BJ (cell line): Measurements from ENCODE around the gene F5. TPM values are rescaled to one million over a fixed set of nuclear protein-coding genes. Genes with fewer than 3 reads are reported as not detected.
"Not testable (repeated sequence)": the region's sequence is repeated elsewhere in the genome, so short reads cannot be mapped to it uniquely, and the experiment has no call there.

ENCODE experiments used
- CTCF ChIA-PET: fragments of 350-600 bp; formaldehyde crosslinking; extraction: SDS; loops from one replicate; lab custom pipeline; 2021; ENCODE audit warnings: antibody characterized with exemption, inconsistent platforms; lab: Yijun Ruan, JAX
- POLR2A ChIA-PET: fragments of 300-600 bp; sonication (Branson Sonifier 250); formaldehyde crosslinking; extraction: SDS; loops from one replicate; lab custom pipeline; 2021; ENCODE audit warnings: antibody characterized with exemption; lab: Charles Lee
- DNase-seq: peaks from one replicate; pipeline ENCODE4 v3.0.0-alpha.2; 2011; ENCODE audit warnings: low read depth
- H3K27me3 ChIP-seq: 2 replicates; pipeline ENCODE4 v1.6.0; 2011; ENCODE audit warnings: low read length; ENCODE audit not compliant: control insufficient read depth, insufficient read depth
- H3K36me3 ChIP-seq: 2 replicates; pipeline ENCODE4 v1.5.1; 2011; ENCODE audit warnings: low read length; ENCODE audit not compliant: control insufficient read depth, insufficient read depth
- H3K4me3 ChIP-seq: 2 replicates; pipeline ENCODE4 v1.5.1; 2011; ENCODE audit warnings: low read depth, mild to moderate bottlenecking, control low read depth, low read length
- CTCF ChIP-seq: IDR thresholded peaks from 2 replicates; pipeline ENCODE4 v1.5.1; 2011; ENCODE audit warnings: low read depth, mild to moderate bottlenecking, control low read depth, inconsistent platforms, low read length, moderate library complexity; ENCODE audit not compliant: insufficient read depth
- polyA plus RNA-seq: library from polyadenylated mRNA; depleted of rRNA; stranded (reverse); fragments of >200 nt; gene quantifications from 2 replicates; pipeline ENCODE4 v1.2.3, GENCODE V29; 2011

Gene F5
- polyA plus RNA-seq, 1 experiment, result not detected

GRCh38 chr1:169511316-169512005, 74.8 kb downstream of the F5 start:
- ChIA-PET POLR2A (interaction anchor here (0.6 kb wide), 1 partner anchor 121 kb away, joined by 3 read pairs; no protein-coding TSS in a partner anchor), CTCF (interaction anchor here (1.2 kb wide), 1 partner anchor 26 kb away, joined by 4 read pairs; the partner anchor contains the start of gene SLC19A2)
- H3K27me3 ChIP-seq, result no peaks in the 10 kb centered on the region
- DNase-seq, result peak; percentile 55
- no peak for TF ChIP-seq CTCF
- no peaks in the 10 kb centered on the region for H3K36me3 ChIP-seq
- H3K4me3 ChIP-seq, result no peak overlapping the region

GRCh38 chr1:169510060-169510459, 76.2 kb downstream of the F5 start:
- Histone ChIP-seq H3K4me3 (no peak overlapping the region), H3K27me3 (no peaks in the 10 kb centered on the region), H3K36me3 (no peaks in the 10 kb centered on the region)
- DNase-seq, result no peak
- ChIA-PET POLR2A (no interaction called here), CTCF (no interaction called here)
- TF ChIP-seq CTCF, result no peak

- Histone ChIP-seq H3K36me3 (no peaks in the 10 kb centered on the region), H3K4me3 (no peak overlapping the region), H3K27me3 (no peaks in the 10 kb centered on the region)
- ChIA-PET CTCF (no interaction called here), POLR2A (no interaction called here)
- TF ChIP-seq CTCF, result no peak
- no peak for DNase-seq
Measured at GRCh38 chr1:169509354-169509753, 76.9 kb downstream of the F5 start.

- no peak for TF ChIP-seq CTCF
- POLR2A ChIA-PET, result no interaction called here
- CTCF ChIA-PET, result interaction anchor here (0.6 kb wide), 1 partner anchor 609 kb away, joined by 3 read pairs; no protein-coding TSS in a partner anchor
- Histone ChIP-seq H3K27me3 (no peaks in the 10 kb centered on the region), H3K4me3 (no peak overlapping the region), H3K36me3 (no peaks in the 10 kb centered on the region)
- DNase-seq, result no peak
Measured at GRCh38 chr1:169508432-169509338, 77.6 kb downstream of the F5 start.

- POLR2A ChIA-PET, result no interaction called here
- no peaks in the 10 kb centered on the region for H3K36me3 ChIP-seq
- no peaks in the 10 kb centered on the region for H3K27me3 ChIP-seq
- TF ChIP-seq CTCF, result no peak
- no peak for DNase-seq
- CTCF ChIA-PET, result no interaction called here
- H3K4me3 ChIP-seq, result no peak overlapping the region
Measured at GRCh38 chr1:169507413-169507812, 78.9 kb downstream of the F5 start.

GRCh38 chr1:169503601-169504000, 82.7 kb downstream of the F5 start:
- POLR2A ChIA-PET, DNase-seq, H3K36me3 ChIP-seq, H3K27me3 ChIP-seq, H3K4me3 ChIP-seq: not testable (repeated sequence)
- CTCF ChIA-PET, result interaction anchor here (1.0 kb wide), 1 partner anchor 11 kb away, joined by 3 read pairs; no protein-coding TSS in a partner anchor
